Keratinocyte (primary cell): ENCODE data around the gene NFATC3. TPM values are rescaled to one million over a fixed set of nuclear protein-coding genes. Genes with fewer than 3 reads are reported as not detected.

Experiments
- DNase-seq: peaks from one replicate; pipeline ENCODE4 v3.0.0-alpha.2; 2011; ENCODE audit warnings: low read depth, missing footprints, low spot score
- FAIRE-seq: peaks from 2 replicates; lab custom pipeline; 2011; peaks lifted over from hg19 to GRCh38; lab: Jason Lieb, UNC
- H2AFZ ChIP-seq: 2 replicates; pipeline ENCODE4 v1.6.0; 2012; ENCODE audit warnings: low read length, control low read depth, inconsistent platforms; ENCODE audit not compliant: control insufficient read depth
- H3K27ac ChIP-seq: 2 replicates; pipeline ENCODE4 v1.5.1; 2011; ENCODE audit warnings: low read length; ENCODE audit not compliant: control insufficient read depth, insufficient read depth
- H3K27me3 ChIP-seq: 3 replicates; pipeline ENCODE4 v1.6.0; 2011; ENCODE audit warnings: low read length; ENCODE audit not compliant: control insufficient read depth, insufficient read depth; ENCODE audit errors: extremely low read depth
- H3K36me3 ChIP-seq, 2 experiments: 2 replicates in 1 of 2; 3 replicates in 1 of 2; pipeline ENCODE4 v1.5.1; 2011; ENCODE audit warnings: low read length in 2 of 2, mild to moderate bottlenecking in 1 of 2; ENCODE audit not compliant: control insufficient read depth in 2 of 2, insufficient read depth in 2 of 2; ENCODE audit errors: extremely low read depth in 1 of 2
- H3K4me1 ChIP-seq: 3 replicates; pipeline ENCODE4 v1.5.1; 2011; ENCODE audit warnings: low read length; ENCODE audit not compliant: control insufficient read depth, insufficient read depth; ENCODE audit errors: extremely low read depth
- H3K4me2 ChIP-seq: 3 replicates; pipeline ENCODE4 v1.6.0; 2011; ENCODE audit warnings: low read depth, low read length; ENCODE audit not compliant: control insufficient read depth, insufficient read depth; ENCODE audit errors: extremely low read depth
- H3K4me3 ChIP-seq, 3 experiments: fragments of 200-600 bp in 1 of 3; sonication (generic) in 1 of 3; 2 replicates in 2 of 3; 3 replicates in 1 of 3; pipeline ENCODE4 v1.5.1; 2011 to 2016; ENCODE audit warnings: low read length in 3 of 3, mild to moderate bottlenecking in 3 of 3, control low read depth in 2 of 3, inconsistent platforms in 1 of 3, low read depth in 1 of 3, mixed read lengths in 1 of 3, mixed run types in 1 of 3, moderate library complexity in 1 of 3; ENCODE audit not compliant: control insufficient read depth in 2 of 3, insufficient read depth in 2 of 3; ENCODE audit errors: extremely low read depth in 1 of 3
- H3K79me2 ChIP-seq: 2 replicates; pipeline ENCODE4 v1.6.0; 2012; ENCODE audit warnings: low read length; ENCODE audit not compliant: control insufficient read depth, insufficient read depth
- H3K9ac ChIP-seq: 3 replicates; pipeline ENCODE4 v1.6.0; 2011; ENCODE audit warnings: low read length; ENCODE audit not compliant: control insufficient read depth, insufficient read depth; ENCODE audit errors: extremely low read depth
- H3K9me1 ChIP-seq: 3 replicates; pipeline ENCODE4 v1.6.0; 2011; ENCODE audit warnings: low read length; ENCODE audit not compliant: control insufficient read depth, insufficient read depth; ENCODE audit errors: extremely low read depth
- H3K9me3 ChIP-seq: 2 replicates; pipeline ENCODE4 v1.5.1; 2012; ENCODE audit warnings: low read depth, low read length; ENCODE audit not compliant: control insufficient read depth
- H4K20me1 ChIP-seq: 3 replicates; pipeline ENCODE4 v1.6.0; 2011; ENCODE audit warnings: low read length; ENCODE audit not compliant: control insufficient read depth, insufficient read depth; ENCODE audit errors: extremely low read depth
- CTCF ChIP-seq, 3 experiments: IDR thresholded peaks in 1 of 3; conservative IDR thresholded peaks in 1 of 3; optimal IDR thresholded peaks in 1 of 3; 2 replicates in 2 of 3; 3 replicates in 1 of 3; pipeline versions ENCODE3 to v1.5.1; 2011; ENCODE audit warnings: low read length in 3 of 3, mild to moderate bottlenecking in 3 of 3, moderate library complexity in 2 of 3, control low read depth in 1 of 3, inconsistent platforms in 1 of 3; ENCODE audit not compliant: insufficient read depth in 2 of 3; ENCODE audit errors: extremely low read depth in 1 of 3
- EZH2 ChIP-seq: IDR thresholded peaks from one replicate; pipeline ENCODE4 v1.6.1; 2012; ENCODE audit warnings: inconsistent platforms, mild to moderate bottlenecking, low read length, moderate library complexity
- dilution Hi-C: fragments of 300-500 bp; cut with MboI; formaldehyde crosslinking; loops from one replicate; pipeline ENCODE4 v1.7.0; 2020; ENCODE audit warnings: low sequenced_read_pairs; ENCODE audit not compliant: extremely low pct_ligation_motif_present
- polyA plus RNA-seq, 5 experiments: library from polyadenylated mRNA; depleted of rRNA in 3 of 5; stranded (reverse) in 3 of 5; stranded (forward) in 1 of 5; unstranded in 1 of 5; fragments of >200 nt; gene quantifications; 1 replicate in 1 of 5; 2 replicates in 3 of 5; 3 replicates in 1 of 5; pipeline versions ENCODE4 v1.2.1 to v1.2.3, GENCODE V29; 2011 to 2012; ENCODE audit warnings: missing spikeins in 2 of 5, low read depth in 1 of 5, low replicate concordance in 1 of 5

The NFATC3 gene
- polyA plus RNA-seq, 1 donor (not counting 4 experiments of a cell fraction or from before 2014, with no cell fraction given) = 11.5 TPM

- Histone ChIP-seq H3K27ac (no peak overlapping the region), H3K4me2 (no peak overlapping the region), H3K9ac (no peak overlapping the region), H3K9me3 (no peaks in the 10 kb centered on the region), H4K20me1 (peaks cover 18% of the 10 kb centered on the region), H3K79me2 (peaks cover 65% of the 10 kb centered on the region), H3K4me1 (peaks cover 43% of the 10 kb centered on the region), H3K9me1 (peaks cover 16% of the 10 kb centered on the region), H3K36me3 (peaks cover 13 to 27% of the 10 kb centered on the region in 2 experiments), H3K4me3 (no peak overlapping the region), H3K27me3 (no peaks in the 10 kb centered on the region), H2AFZ (no peak overlapping the region)
- dilution Hi-C loops = no loop called here
- TF ChIP-seq CTCF (optimal IDR thresholded peaks at IDR 0.05 in 1 of 3, IDR thresholded peaks at IDR 0.05 in 1 of 3, conservative IDR thresholded peaks at IDR 0.05 in 1 of 3; ENCODE audit: extremely low read depth in 1 of 3, insufficient read depth in 2 of 3, low read length in 3 of 3) = no peak
- TF ChIP-seq EZH2 = no peak
- FAIRE-seq = no peak
- no peak for DNase-seq
Measured at GRCh38 chr16:68270353-68270752, 185.2 kb downstream of the NFATC3 start.

- H3K27me3 ChIP-seq = no peaks in the 10 kb centered on the region
- no peak overlapping the region for H3K4me2 ChIP-seq
- no peak for FAIRE-seq
- peaks cover 21% of the 10 kb centered on the region for H4K20me1 ChIP-seq
- peaks cover 45% of the 10 kb centered on the region for H3K4me1 ChIP-seq
- H3K36me3 ChIP-seq = peaks cover 13 to 31% of the 10 kb centered on the region in 2 experiments
- TF ChIP-seq CTCF (optimal IDR thresholded peaks at IDR 0.05 in 1 of 3, IDR thresholded peaks at IDR 0.05 in 1 of 3, conservative IDR thresholded peaks at IDR 0.05 in 1 of 3; ENCODE audit: extremely low read depth in 1 of 3, insufficient read depth in 2 of 3, low read length in 3 of 3) = no peak
- TF ChIP-seq EZH2 = no peak
- no peaks in the 10 kb centered on the region for H3K9me3 ChIP-seq
- H2AFZ ChIP-seq = no peak overlapping the region
- H3K9ac ChIP-seq = no peak overlapping the region
- dilution Hi-C loops = no loop called here
- H3K79me2 ChIP-seq = peaks cover 49% of the 10 kb centered on the region
- no peak for DNase-seq
- H3K9me1 ChIP-seq = peaks cover 18% of the 10 kb centered on the region
- no peak overlapping the region for H3K27ac ChIP-seq
- no peak overlapping the region for H3K4me3 ChIP-seq
Measured at GRCh38 chr16:68272507-68273209, 187.5 kb downstream of the NFATC3 start.
